Measurements from ENCODE around the gene TNFRSF12A.

GRCh38 chr16:3059723-3060242 is 39.6 kb downstream of the TNFRSF12A start:
- TF ChIP-seq, protein P1, sequence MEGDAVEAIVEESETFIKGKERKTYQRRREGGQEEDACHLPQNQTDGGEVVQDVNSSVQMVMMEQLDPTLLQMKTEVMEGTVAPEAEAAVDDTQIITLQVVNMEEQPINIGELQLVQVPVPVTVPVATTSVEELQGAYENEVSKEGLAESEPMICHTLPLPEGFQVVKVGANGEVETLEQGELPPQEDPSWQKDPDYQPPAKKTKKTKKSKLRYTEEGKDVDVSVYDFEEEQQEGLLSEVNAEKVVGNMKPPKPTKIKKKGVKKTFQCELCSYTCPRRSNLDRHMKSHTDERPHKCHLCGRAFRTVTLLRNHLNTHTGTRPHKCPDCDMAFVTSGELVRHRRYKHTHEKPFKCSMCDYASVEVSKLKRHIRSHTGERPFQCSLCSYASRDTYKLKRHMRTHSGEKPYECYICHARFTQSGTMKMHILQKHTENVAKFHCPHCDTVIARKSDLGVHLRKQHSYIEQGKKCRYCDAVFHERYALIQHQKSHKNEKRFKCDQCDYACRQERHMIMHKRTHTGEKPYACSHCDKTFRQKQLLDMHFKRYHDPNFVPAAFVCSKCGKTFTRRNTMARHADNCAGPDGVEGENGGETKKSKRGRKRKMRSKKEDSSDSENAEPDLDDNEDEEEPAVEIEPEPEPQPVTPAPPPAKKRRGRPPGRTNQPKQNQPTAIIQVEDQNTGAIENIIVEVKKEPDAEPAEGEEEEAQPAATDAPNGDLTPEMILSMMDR (optimal IDR thresholded peaks at IDR 0.05 in 1 of 3, IDR thresholded peaks at IDR 0.05 in 1 of 3, conservative IDR thresholded peaks at IDR 0.05 in 1 of 3; ENCODE audit: extremely low read depth in 1 of 3, insufficient read depth in 2 of 3, low read length in 3 of 3): no peak
- no peak for TF ChIP-seq EZH2 (IDR thresholded peaks at IDR 0.05; ENCODE audit: low read length)
